ENCODE data around the gene MEIKIN. TPM values are rescaled to one million over a fixed set of nuclear protein-coding genes. Genes with fewer than 3 reads are reported as not detected.

MEIKIN gene
- total RNA-seq, 2 donors from 2014 or later = 39.2 TPM; not detected in 1

- Histone ChIP-seq H3K36me3 (replicated peaks in 1 of 2; ENCODE audit: insufficient read depth in 1 of 2, low read depth in 2 of 2) (no peaks in the 10 kb centered on the region), H3K9me3 (no peaks in the 10 kb centered on the region), H3K4me1 (peaks cover 47% of the 10 kb centered on the region), H3K4me3 (no peak overlapping the region), H3K27ac (no peak overlapping the region), H3K27me3 (no peaks in the 10 kb centered on the region)
- intact Hi-C loops (cut with DNase I) = no loop called here
- ATAC-seq = no peak
- no peak for DNase-seq
- WGBS, 2 donors = 36 to 61% methylated on average over 1 of the region's 1 CpG
- TF ChIP-seq, protein P1, sequence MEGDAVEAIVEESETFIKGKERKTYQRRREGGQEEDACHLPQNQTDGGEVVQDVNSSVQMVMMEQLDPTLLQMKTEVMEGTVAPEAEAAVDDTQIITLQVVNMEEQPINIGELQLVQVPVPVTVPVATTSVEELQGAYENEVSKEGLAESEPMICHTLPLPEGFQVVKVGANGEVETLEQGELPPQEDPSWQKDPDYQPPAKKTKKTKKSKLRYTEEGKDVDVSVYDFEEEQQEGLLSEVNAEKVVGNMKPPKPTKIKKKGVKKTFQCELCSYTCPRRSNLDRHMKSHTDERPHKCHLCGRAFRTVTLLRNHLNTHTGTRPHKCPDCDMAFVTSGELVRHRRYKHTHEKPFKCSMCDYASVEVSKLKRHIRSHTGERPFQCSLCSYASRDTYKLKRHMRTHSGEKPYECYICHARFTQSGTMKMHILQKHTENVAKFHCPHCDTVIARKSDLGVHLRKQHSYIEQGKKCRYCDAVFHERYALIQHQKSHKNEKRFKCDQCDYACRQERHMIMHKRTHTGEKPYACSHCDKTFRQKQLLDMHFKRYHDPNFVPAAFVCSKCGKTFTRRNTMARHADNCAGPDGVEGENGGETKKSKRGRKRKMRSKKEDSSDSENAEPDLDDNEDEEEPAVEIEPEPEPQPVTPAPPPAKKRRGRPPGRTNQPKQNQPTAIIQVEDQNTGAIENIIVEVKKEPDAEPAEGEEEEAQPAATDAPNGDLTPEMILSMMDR (IDR thresholded peaks at IDR 0.05) = no peak
- no peak for TF ChIP-seq POLR2A (IDR thresholded peaks at IDR 0.05)
These were observed 169.0 kb downstream of the MEIKIN start for GRCh38 chr5:131776450-131776849.

GRCh38 chr5:131774652-131775367 lies 170.7 kb downstream of the MEIKIN start:
- no peak for DNase-seq
- TF ChIP-seq, protein P1 (IDR thresholded peaks at IDR 0.05) = no peak
- TF ChIP-seq POLR2A (IDR thresholded peaks at IDR 0.05) = no peak
- WGBS, 2 donors = 28 to 30% methylated on average over 4 of the region's 4 CpGs
- no peak overlapping the region for H3K4me3 ChIP-seq
- peaks cover 53% of the 10 kb centered on the region for H3K4me1 ChIP-seq
- H3K27me3 ChIP-seq = no peaks in the 10 kb centered on the region
- no peaks in the 10 kb centered on the region for H3K36me3 ChIP-seq (replicated peaks in 1 of 2; ENCODE audit: insufficient read depth in 1 of 2, low read depth in 2 of 2)
- intact Hi-C loops (cut with DNase I) = no loop called here
- H3K27ac ChIP-seq = peak overlapping the region in 3 of 4 donors; percentile 46 to 82 (median 46)
- H3K9me3 ChIP-seq = no peaks in the 10 kb centered on the region
- ATAC-seq = peak; percentile 84

DNA sequence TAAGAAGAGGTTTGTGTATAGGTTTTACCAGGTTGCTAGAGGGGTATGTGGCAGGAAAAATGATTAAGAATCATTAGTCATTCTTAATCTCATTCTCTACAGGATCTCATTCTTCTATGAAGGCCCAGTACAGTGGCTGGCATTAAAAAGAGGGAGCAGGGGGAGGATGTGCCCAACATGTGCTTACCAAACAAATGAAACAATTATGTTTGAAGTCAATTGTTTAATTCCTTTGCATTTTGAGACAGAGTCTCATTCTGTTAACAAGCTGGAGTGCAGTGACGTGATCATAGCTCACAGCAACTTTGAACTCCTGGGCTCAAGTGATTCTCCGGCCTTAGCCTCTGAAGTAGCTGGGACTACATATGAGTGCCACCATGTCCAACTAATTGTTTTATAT lies 171.7 kb downstream of the MEIKIN start:
- 89 to 91% methylated on average over 2 of the region's 2 CpGs for WGBS, 2 donors

GRCh38 chr5:131771692-131772091 lies 173.8 kb downstream of the MEIKIN start:
- Histone ChIP-seq H3K27ac (no peak overlapping the region), H3K36me3 (replicated peaks in 1 of 2; ENCODE audit: insufficient read depth in 1 of 2, low read depth in 2 of 2) (no peaks in the 10 kb centered on the region), H3K27me3 (no peaks in the 10 kb centered on the region), H3K4me3 (no peak overlapping the region), H3K9me3 (no peaks in the 10 kb centered on the region), H3K4me1 (peaks cover 60% of the 10 kb centered on the region)
- DNase-seq (no peak), ATAC-seq (no peak)
- intact Hi-C loops (cut with DNase I) = no loop called here
- TF ChIP-seq, protein P1 (IDR thresholded peaks at IDR 0.05) = no peak
- TF ChIP-seq POLR2A (IDR thresholded peaks at IDR 0.05) = no peak
- 81 to 89% methylated on average over 4 of the region's 4 CpGs for WGBS, 2 donors

More for the DNA sequence above, 171.7 kb downstream of the MEIKIN start:
- H3K27me3 ChIP-seq = no peaks in the 10 kb centered on the region
- TF ChIP-seq, protein P1 (IDR thresholded peaks at IDR 0.05) = no peak
- TF ChIP-seq POLR2A (IDR thresholded peaks at IDR 0.05) = no peak
- no peaks in the 10 kb centered on the region for H3K9me3 ChIP-seq
- ATAC-seq (no peak), DNase-seq (no peak)
- peak overlapping the region in 2 of 4 donors; percentile 46 for H3K27ac ChIP-seq
- H3K4me3 ChIP-seq = no peak overlapping the region
- peaks cover 59% of the 10 kb centered on the region for H3K4me1 ChIP-seq
- no peaks in the 10 kb centered on the region for H3K36me3 ChIP-seq (replicated peaks in 1 of 2; ENCODE audit: insufficient read depth in 1 of 2, low read depth in 2 of 2)
- intact Hi-C loops (cut with DNase I) = no loop called here

- no peak overlapping the region for H3K27ac ChIP-seq
- TF ChIP-seq, protein P1 (IDR thresholded peaks at IDR 0.05) = no peak
- TF ChIP-seq POLR2A (IDR thresholded peaks at IDR 0.05) = no peak
- H3K9me3 ChIP-seq = no peaks in the 10 kb centered on the region
- no peaks in the 10 kb centered on the region for H3K36me3 ChIP-seq (replicated peaks in 1 of 2; ENCODE audit: insufficient read depth in 1 of 2, low read depth in 2 of 2)
- ATAC-seq (no peak), DNase-seq (no peak)
- no peaks in the 10 kb centered on the region for H3K27me3 ChIP-seq
- no peak overlapping the region for H3K4me3 ChIP-seq
- H3K4me1 ChIP-seq = peaks cover 57% of the 10 kb centered on the region
- intact Hi-C loops (cut with DNase I) = no loop called here
- WGBS, 2 donors = 82 to 91% methylated on average over 1 of the region's 1 CpG
These were observed 175.5 kb downstream of the MEIKIN start for GRCh38 chr5:131769961-131770360.
